Astrocyte of the cerebellum (primary cell): ENCODE results near the gene ZSWIM2.
A peak's percentile ranks its signal among the peaks of the same experiment; 100 is the strongest.

ENCODE experiments used
- DNase-seq: peaks from one replicate; pipeline ENCODE4 v3.0.0-alpha.2; 2011; ENCODE audit warnings: low read depth
- H3K4me3 ChIP-seq: 2 replicates; pipeline ENCODE4 v1.5.1; 2011; ENCODE audit warnings: mild to moderate bottlenecking, low read depth, low read length, moderate library complexity
- CTCF ChIP-seq: IDR thresholded peaks from 2 replicates; pipeline ENCODE4 v1.5.1; 2012; ENCODE audit warnings: low read length, low read depth, moderate library complexity, mild to moderate bottlenecking; ENCODE audit errors: missing control alignments
- in situ Hi-C: cut with HindIII; loops from 2 replicates; pipeline ENCODE4 v1.10.0; 2017; ENCODE audit warnings: low sequenced_read_pairs

Gene ZSWIM2

GRCh38 chr2:186780701-186781316, 68.2 kb downstream of the ZSWIM2 start:
- peak; percentile 16 for DNase-seq
- in situ Hi-C loops, result no loop called here
- H3K4me3 ChIP-seq, result no peak overlapping the region
- peak; percentile 25 for TF ChIP-seq CTCF
